NCI-H1436 treated with DMSO at 0.1 percent for 48 hours (cell line): ENCODE measurements around the gene RXRB.

Experiments
- DNase-seq: peaks from one replicate; lab custom pipeline; 2025; lab: John Stamatoyannopoulos, UW

The RXRB gene

GRCh38 chr6:33195304-33196165, 4.9 kb downstream of the RXRB start:
- DNase-seq, result no peak

DNA sequence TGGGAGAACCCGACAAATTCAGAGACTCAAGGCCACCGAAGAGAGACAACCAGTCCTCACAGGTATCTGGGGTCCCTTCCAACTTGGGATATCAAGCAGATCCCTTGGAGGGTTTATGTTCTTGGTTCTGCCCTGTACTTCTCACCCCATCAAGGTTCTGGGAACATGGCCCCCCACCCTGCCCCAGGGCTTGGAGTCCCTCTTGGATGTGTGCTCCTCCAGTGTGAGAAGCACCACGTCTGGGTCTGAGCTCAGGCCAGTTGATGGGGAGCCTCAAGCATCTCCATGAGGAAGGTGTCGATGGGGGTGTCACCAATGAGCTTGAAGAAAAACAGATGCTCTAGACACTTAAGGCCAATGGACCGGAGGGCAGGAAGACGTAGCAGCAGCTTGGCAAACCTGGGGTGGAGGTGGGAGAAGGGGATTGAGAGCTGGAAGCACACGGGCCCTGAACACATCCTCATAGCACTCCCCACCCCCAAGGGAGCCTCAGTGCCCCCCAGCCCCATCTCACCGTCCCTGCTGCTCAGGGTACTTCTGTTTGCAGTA, 6.0 kb downstream of the RXRB start:
- DNase-seq, result no peak

DNA sequence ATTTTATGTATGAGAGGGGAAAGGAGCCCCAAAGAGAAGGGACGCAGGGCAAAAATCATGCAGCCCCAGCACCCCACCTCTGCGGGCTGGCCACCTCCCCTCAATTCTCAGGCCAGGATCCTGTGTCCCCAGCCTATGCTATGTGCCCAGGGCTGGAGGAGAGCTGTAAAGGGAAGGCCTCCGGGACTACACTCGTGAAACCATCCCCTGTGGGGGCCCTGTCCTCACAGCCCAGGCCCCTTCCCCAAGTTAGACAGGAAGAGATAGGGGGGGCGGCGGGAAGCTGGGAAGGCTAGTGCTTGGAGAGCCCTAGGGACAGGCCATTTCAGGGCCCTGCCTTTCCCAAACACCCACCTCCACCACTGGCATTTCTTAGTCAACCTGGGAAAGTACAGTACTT, 6.8 kb downstream of the RXRB start:
- DNase-seq, result no peak

DNA sequence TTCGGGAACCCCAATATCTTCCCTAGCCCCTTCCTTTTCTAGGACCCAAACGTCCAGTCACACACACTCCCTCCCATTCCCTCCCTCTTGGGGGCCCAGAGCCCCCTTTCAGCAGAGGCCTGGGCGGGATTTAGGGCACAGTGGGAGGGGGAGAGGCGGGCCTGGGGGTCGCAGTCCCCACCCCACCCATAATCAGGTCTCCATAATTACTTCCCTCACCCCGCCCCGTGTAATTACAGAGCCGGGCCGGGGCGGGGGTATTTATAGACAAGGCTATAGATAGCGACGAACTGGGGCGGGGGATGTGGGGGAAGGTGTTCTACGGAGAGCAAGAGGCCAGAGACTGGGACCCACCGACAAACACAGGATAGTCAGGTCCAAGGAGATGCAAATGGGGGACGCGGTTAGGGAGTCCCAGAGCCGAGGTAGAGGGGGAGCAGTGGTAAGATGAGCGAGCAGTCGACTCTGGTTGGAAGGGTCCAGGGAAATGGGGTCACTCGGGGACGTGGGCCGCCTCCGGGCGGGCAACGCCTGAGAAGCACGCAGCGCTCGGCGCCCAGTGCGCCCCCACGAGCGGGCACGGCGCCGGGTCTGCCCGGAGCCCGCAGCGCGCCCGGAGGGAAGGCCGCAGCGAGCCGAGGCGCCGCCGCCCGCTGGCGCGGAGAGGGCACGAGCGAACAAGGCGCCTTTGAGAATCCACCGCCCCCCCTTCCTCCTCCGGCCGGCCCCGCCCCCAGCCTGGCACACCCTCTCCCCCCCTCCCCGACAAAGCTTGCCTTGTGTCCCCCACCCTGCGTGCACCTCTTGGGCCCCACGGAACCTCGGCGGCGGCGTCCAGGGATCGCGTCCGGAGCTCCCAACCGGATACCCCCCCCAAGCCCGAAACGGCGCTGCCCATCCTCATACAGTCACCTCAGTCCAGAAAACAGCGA, 7.5 kb downstream of the RXRB start:
- DNase-seq, result no peak

DNA sequence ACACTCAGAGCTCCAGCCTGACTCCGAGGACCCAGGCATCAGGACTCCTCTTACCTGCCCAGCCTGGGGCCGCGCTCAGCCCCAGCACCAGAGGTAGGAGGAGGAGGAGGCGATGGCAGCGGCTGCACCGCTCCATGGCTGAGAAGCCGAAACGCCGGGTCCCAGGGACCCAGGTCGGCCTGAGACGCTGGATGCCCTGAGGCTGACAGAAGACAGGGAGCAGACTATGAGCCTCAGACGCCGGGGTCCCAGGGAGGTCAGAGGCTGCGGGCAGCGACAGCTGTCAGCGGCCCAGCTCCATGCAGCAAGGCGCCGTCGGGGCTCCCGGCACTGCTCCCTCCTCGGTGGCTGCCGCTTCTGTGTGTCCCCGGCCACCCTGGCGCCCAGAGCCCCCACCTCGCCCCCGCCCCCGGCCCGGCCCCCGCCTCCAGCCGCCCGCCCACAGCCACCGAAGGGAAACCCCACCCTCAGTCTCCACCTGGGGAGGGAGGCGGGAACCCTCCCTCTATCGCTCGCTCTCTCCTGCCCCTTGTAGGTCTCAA, 8.3 kb downstream of the RXRB start, which contains the start of gene COL11A2:
Gene COL11A2 (minus strand): TSS at position 363 of the 542 bp plus-strand sequence. CDS start 227 bp downstream, at position 136.
- DNase-seq, result no peak

GRCh38 chr6:33191383-33192104, 8.9 kb downstream of the RXRB start:
- DNase-seq, result no peak

- no peak for DNase-seq
Observed at GRCh38 chr6:33190504-33191107, 9.9 kb downstream of the RXRB start.

- no peak for DNase-seq
Observed at GRCh38 chr6:33189625-33190448, 10.6 kb downstream of the RXRB start.

DNA sequence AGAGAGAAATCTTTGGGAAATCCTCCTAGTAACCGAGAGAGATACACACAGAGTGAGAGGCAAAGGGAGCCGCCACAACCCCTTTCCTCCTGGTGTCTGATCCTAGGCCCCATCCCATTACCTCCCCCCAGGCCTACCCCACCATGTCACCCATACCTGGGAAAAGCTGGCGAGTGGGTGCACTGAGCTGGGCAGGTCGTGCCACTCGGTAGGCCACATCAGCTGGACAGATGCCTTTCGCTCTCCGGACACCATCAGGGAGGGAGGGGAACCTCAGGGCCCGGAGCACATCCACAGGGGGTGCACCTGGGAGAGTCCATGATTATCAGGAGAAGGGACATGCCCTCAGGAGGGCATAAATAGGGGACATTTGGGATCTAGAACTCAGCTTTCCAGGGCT, 11.3 kb downstream of the RXRB start:
- no peak for DNase-seq

GRCh38 chr6:33187809-33188208, 12.7 kb downstream of the RXRB start:
- no peak for DNase-seq

- DNase-seq, result no peak
Observed at GRCh38 chr6:33185654-33186187, 14.7 kb downstream of the RXRB start.

GRCh38 chr6:33185190-33185589, 15.3 kb downstream of the RXRB start:
- no peak for DNase-seq

DNA sequence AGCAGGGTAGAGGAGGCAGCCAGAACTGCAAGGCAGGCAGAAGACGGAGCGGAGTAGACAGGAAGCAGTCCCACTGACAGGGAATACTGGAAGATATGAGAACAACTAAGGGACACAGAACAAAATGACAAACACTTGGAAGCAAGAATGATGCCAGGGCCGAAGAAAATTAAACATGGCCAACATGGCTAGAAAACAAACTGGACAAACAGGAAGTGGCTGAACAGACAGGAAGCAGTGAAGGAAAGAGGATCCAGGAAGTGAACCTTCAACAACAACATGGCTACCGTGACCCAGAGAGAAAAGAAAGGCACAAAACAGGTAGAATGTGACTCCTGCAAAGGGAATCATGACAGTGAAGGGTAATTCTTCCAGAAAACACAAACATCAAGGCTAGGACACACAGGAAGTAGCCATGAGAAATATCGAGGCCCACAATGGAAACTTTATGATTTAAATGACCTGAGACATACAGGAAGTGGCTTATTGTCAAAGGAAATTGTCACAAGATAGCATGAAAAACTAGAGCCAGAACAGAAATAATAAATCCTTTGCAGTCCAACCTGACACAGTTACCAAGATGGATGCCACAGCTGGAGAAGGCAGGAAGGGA, 17.3 kb downstream of the RXRB start:
- no peak for DNase-seq

DNA sequence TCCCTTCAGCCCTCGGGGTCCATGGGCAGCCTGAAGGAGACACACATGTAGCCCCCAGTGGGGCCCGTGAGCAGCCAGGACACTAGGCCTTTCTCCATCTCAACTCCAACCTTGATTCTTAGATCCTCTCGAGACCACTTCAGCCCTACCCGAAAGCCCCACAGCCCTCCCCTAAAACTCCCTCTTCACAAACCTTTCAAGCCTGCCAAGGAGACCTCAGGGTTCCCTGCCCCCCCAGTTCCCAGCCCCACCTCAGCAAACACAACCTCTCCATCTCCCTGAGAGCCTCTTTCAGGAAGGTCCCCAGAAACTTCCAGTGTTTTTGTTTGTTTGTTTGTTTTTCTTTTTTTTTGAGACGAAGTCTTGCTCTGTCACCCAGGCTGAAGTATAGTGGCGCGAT, 19.3 kb downstream of the RXRB start:
- no peak for DNase-seq

GRCh38 chr6:33178755-33179475, 21.6 kb downstream of the RXRB start:
- DNase-seq, result no peak

GRCh38 chr6:33177552-33178446, 22.7 kb downstream of the RXRB start:
- DNase-seq, result no peak

DNA sequence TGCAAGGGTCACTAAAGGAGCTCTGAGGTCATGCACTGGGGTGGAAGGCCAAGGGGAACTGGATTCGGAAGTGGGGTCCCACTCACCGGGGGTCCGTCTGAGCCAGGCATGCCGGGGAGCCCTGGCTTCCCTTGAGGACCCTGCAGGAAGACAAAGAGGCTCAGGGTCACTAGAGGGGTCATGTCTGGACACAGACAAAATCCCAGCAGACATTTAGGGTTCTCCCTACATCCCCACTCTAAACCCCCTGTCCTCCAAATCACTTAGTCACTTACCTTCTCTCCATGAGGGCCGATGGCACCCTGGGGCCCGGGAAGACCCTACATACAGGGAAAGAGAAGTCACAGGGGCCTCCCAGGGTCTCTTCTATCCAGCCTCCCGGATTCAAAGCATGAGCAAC, 23.6 kb downstream of the RXRB start:
- DNase-seq, result no peak
